Prostate gland (tissue), 2 donors: ENCODE results near the gene PACS1. TPM values are rescaled to one million over a fixed set of nuclear protein-coding genes. Genes with fewer than 3 reads are reported as not detected.
"Not testable (repeated sequence)": the region's sequence is repeated elsewhere in the genome, so short reads cannot be mapped to it uniquely, and the experiment has no call there.

Experiments used
- DNase-seq: peaks from one replicate; pipeline ENCODE4 v3.0.0-alpha.2; 2019; ENCODE audit warnings: low spot score
- H3K27ac ChIP-seq, 2 donors: fragments of 200-600 bp; sonication (generic); 2 replicates each; pipeline ENCODE4 v1.5.1; 2017 to 2019
- H3K27me3 ChIP-seq: fragments of 200-600 bp; sonication (generic); replicated peaks from 2 replicates; pipeline ENCODE4 v1.5.1; 2019; ENCODE audit not compliant: insufficient read depth
- H3K36me3 ChIP-seq, 2 donors: fragments of 200-600 bp; sonication (generic); 1 replicate in 1 of 2; 2 replicates in 1 of 2; pipeline versions ENCODE4 v1.5.1 to v1.8.1; 2017 to 2019
- H3K4me1 ChIP-seq: fragments of 200-600 bp; sonication (generic); replicated peaks from 2 replicates; pipeline ENCODE4 v1.5.1; 2019
- H3K4me3 ChIP-seq, 2 donors: fragments of 200-600 bp; sonication (generic); 2 replicates each; pipeline ENCODE4 v1.5.1; 2017 to 2019
- H3K9me3 ChIP-seq: fragments of 200-600 bp; sonication (generic); 2 replicates; pipeline ENCODE4 v1.5.1; 2017
- POLR2A ChIP-seq: fragments of 450-650 bp; IDR thresholded peaks from one replicate; pipeline ENCODE4 v1.6.1; 2016; ENCODE audit warnings: antibody characterized with exemption, mild to moderate bottlenecking
- POLR2AphosphoS5 ChIP-seq: sonication (generic); formaldehyde crosslinking; IDR thresholded peaks from one replicate; pipeline ENCODE4 v1.6.1; 2017; ENCODE audit warnings: antibody characterized with exemption
- WGBS: methylation state at CpG from one replicate; pipeline ENCODE4 v1.1.5; 2018; 5-methylcytosine and 5-hydroxymethylcytosine counted together
- intact Hi-C: fragments of 100-400 bp; cut with DNase I; formaldehyde crosslinking; loops from one replicate; pipeline ENCODE4 v1.14.2; 2022
- total RNA-seq, 2 donors: library from RNA; depleted of rRNA; stranded (reverse); fragments of >200 nt; gene quantifications; one replicate each; pipeline ENCODE4 v1.1.0, GENCODE V29; 2016
- TF ChIP-seq, protein P1 (sequence below), 4 experiments: fragments of 200-600 bp in 2 of 4; fragments of 450-650 bp in 2 of 4; sonication (generic) in 2 of 4; IDR thresholded peaks; 1 replicate in 3 of 4; 2 replicates in 1 of 4; pipeline ENCODE4 v1.5.1; 2016 to 2019; ENCODE audit warnings: antibody characterized with exemption in 4 of 4, mild to moderate bottlenecking in 2 of 4, moderate library complexity in 2 of 4

PACS1 gene
- total RNA-seq, result 100 to 1,000 TPM in 1 of 2 donors, 10 to 100 TPM in 1; 51.9 to 107 TPM

DNA sequence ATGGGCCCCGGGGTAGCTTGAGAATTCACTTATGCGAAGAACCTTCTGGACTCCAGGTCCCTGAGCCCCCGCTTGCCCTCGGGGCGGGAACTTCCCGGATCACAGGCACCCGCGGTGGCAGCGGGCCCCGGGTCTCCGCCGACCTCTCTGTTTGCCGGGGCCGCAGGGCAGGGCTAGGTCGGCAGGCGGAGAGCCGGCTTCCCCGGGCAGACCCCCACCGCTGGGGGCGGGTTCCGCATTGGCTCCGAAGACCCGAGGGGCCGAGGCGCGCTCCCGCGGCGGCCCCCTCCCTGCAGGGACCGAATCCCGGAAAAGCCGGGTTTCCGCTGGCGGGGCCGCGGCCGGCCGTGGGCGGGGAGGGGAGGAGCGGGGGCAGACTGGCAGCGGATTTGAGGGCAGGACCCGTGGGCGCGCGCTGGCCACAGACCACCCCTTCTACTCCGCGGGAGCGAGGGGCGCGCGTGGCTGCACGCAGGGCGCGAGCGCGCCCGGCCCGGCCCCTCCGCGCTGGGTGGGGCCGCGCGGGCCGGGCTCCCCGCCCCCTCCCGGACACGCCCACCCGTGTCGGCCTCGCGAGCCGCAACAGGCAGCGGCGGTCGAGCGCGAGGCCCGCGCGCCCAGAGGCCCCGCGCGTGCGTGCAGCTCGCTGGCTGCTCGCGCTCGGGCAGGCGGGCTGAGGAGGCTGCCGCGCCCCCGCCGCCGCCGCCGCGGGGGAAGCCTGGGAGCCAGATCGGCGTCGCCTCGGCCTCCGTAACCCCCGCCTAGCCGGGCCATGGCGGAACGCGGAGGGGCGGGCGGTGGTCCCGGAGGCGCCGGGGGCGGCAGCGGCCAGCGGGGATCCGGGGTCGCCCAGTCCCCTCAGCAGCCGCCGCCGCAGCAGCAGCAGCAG lies at the start of gene PACS1:
Gene PACS1, plus strand, starts transcription at position 558 of the 889 bp plus-strand sequence. Its CDS starts 215 bp downstream, at position 773.
- DNase-seq, result peak; percentile 58
- H3K4me1 ChIP-seq, result peaks cover 5% of the 10 kb centered on the region
- no peaks in the 10 kb centered on the region for H3K27me3 ChIP-seq
- WGBS, result under 1% methylated on average over 76 of the region's 120 CpGs
- peak within 1 kb of the TSS; percentile 87 to 95 for H3K27ac ChIP-seq
- peak within 1 kb of the TSS; percentile 76 to 93 for H3K4me3 ChIP-seq
- no peaks in the 10 kb centered on the region for H3K9me3 ChIP-seq
- intact Hi-C loops, result loop anchor here (10.0 kb wide), 1 partner anchor 65 kb away; no protein-coding TSS in a partner anchor
- H3K36me3 ChIP-seq, result peaks cover 0 to 13% of the 10 kb centered on the region in 2 donors
- TF ChIP-seq, protein P1, sequence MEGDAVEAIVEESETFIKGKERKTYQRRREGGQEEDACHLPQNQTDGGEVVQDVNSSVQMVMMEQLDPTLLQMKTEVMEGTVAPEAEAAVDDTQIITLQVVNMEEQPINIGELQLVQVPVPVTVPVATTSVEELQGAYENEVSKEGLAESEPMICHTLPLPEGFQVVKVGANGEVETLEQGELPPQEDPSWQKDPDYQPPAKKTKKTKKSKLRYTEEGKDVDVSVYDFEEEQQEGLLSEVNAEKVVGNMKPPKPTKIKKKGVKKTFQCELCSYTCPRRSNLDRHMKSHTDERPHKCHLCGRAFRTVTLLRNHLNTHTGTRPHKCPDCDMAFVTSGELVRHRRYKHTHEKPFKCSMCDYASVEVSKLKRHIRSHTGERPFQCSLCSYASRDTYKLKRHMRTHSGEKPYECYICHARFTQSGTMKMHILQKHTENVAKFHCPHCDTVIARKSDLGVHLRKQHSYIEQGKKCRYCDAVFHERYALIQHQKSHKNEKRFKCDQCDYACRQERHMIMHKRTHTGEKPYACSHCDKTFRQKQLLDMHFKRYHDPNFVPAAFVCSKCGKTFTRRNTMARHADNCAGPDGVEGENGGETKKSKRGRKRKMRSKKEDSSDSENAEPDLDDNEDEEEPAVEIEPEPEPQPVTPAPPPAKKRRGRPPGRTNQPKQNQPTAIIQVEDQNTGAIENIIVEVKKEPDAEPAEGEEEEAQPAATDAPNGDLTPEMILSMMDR (IDR thresholded peaks at IDR 0.05), result no peak
- peak; percentile 27 for TF ChIP-seq POLR2A

DNA sequence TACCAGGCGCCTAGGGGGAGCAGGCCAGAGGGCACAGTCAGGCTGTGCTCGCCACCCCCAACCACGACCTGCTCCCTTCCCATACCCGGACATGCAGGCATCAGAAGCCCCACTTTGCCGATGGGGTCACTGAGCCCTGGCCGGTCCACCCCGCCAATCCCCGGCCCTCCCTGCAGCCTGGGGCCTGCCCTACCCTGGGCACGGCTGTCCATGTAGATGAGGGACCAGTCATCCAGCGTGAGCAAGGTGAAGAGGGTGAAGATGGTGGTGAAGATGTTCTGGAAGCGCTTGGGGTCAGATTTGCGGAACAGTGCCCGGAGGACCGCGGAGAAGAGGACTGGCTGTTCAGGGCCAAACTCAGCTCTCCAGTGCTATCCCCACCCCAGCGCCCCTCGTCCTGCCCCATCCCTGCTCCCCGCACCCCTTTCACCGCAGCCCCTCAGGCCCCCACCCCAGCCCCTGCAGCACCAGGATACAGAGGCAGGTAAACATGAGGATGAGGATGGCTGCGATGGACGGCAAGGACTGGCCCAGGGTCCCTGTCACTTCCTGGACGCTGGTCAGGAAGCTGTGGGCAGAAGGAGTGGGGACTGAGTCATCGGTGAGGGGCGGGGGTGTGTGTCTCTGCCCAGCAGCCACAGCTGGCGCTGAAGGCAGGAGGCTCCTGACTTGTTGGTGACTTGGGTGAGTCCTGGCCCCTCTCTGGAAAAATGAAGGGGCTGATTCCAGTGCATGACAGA lies 49.3 kb upstream of the PACS1 start:
- Histone ChIP-seq H3K4me1 (no peaks in the 10 kb centered on the region), H3K27ac (no peak overlapping the region), H3K27me3 (no peaks in the 10 kb centered on the region), H3K36me3 (no peaks in the 10 kb centered on the region), H3K9me3 (no peaks in the 10 kb centered on the region), H3K4me3 (no peak overlapping the region)
- TF ChIP-seq POLR2AphosphoS5 (no peak), POLR2A (no peak)
- TF ChIP-seq, protein P1 (IDR thresholded peaks at IDR 0.05), result no peak
- no peak for DNase-seq
- WGBS, result 83% methylated on average over 25 of the region's 25 CpGs
- intact Hi-C loops, result no loop called here

DNA sequence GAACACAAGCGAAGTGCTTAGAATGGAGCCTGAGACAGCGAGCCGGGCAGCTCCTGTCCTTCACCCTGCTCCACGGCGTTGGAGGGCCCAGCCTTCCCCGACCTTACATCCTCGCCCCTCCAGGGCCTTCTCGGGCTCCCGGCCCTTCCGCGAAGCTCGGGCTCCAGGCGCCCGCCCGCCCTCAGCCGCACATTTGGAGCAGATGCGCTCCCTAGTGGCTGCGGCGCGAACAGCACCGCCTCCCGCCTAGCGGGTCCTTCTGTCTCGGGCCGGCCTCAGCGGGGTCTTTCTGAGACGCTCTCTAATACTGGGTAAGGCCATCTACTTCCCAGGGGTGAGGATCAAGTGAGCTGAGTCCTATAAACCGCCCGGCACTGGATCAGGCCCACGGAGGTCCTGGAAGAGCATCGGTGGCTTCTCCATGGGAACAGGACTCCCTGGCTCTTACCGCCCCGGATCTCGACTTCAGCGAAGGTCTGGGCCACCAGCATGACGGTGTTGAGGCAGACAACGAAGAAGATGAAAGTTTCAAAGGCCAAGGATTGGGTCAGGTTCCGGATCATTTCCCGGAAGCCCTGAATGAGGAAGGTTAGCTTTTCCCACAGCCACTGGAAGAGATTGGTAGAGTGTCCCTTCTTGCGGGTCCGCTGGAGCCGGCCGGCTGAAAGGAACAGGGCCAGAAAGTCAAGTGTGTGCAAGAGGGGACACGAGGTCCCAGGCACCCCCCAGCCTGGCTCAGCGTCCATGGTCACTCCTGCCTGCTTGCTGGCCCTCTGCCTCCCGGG lies 47.5 kb upstream of the PACS1 start:
- Histone ChIP-seq H3K4me1 (no peaks in the 10 kb centered on the region), H3K27ac (no peak overlapping the region), H3K27me3 (no peaks in the 10 kb centered on the region), H3K36me3 (no peaks in the 10 kb centered on the region), H3K4me3 (no peak overlapping the region), H3K9me3 (no peaks in the 10 kb centered on the region)
- 18% methylated on average over 46 of the region's 46 CpGs for whole genome bisulfite sequencing
- intact Hi-C loops, result no loop called here
- DNase-seq, result peak; percentile 27
- TF ChIP-seq, protein P1 (IDR thresholded peaks at IDR 0.05), result peak; percentile 69 to 94 (median 82)
- TF ChIP-seq POLR2AphosphoS5, result peak; percentile 25
- no peak for TF ChIP-seq POLR2A

DNA sequence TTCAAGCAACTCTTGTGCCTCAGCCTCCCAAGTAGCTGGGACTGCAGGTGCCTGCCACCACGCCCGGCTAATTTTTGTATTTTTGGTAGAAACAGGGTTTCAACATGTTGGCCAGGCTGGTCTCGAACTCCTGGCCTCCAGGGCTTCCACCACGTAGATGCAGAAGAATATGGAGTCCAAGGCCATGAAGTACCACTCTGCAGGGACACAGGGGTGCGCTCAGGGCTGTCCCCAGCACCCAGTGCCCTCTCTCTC lies 47.0 kb upstream of the PACS1 start:
- H3K4me1 ChIP-seq, H3K27me3 ChIP-seq, H3K27ac ChIP-seq, DNase-seq, intact Hi-C loops, H3K36me3 ChIP-seq, H3K4me3 ChIP-seq, H3K9me3 ChIP-seq: not testable (repeated sequence)
- 80% methylated on average over 5 of the region's 5 CpGs for WGBS

DNA sequence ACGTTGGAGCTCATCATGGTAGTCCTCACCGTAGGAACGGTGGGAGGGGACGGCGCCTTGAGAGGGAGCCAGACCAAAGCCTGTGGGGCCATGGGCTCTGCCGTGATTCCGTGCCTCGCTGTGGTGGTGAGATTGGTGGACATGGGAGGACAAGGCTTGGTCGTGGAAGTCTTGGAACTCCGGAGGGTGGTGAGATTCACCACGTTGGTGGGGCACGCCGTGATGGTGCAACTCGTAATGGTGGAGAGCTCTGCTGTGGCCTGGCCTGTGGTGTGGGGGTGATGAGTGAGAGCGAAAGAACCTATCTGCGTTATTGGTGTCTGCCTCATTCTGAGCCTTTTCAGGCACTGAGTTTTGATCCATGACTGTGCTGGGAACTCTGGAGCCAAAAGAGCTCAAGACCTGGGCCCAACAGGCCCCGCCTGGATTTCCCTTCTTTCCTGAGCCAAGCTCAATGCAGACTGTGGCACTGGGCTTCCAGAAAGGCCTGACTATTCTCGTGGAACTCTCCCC lies 44.0 kb upstream of the PACS1 start, which contains the start of gene CATSPER1:
Gene CATSPER1, minus strand, starts transcription at position 463 of the 513 bp plus-strand sequence. Its CDS starts 100 bp downstream, at position 363.
- no peak for TF ChIP-seq POLR2A
- TF ChIP-seq, protein P1 (IDR thresholded peaks at IDR 0.05), result no peak
- TF ChIP-seq POLR2AphosphoS5, result no peak
- H3K36me3 ChIP-seq, result no peaks in the 10 kb centered on the region
- WGBS, result 93% methylated on average over 18 of the region's 18 CpGs
- intact Hi-C loops, result no loop called here
- no peak within 1 kb of the TSS for H3K27ac ChIP-seq
- no peak for DNase-seq
- H3K4me1 ChIP-seq, result no peaks in the 10 kb centered on the region
- H3K27me3 ChIP-seq, result no peaks in the 10 kb centered on the region
- H3K9me3 ChIP-seq, result no peaks in the 10 kb centered on the region
- H3K4me3 ChIP-seq, result no peak within 1 kb of the TSS
